UCSD-AML1 (cell line): Measurements from ENCODE around the gene ANKMY2.
A peak's percentile ranks its signal among the peaks of the same experiment; 100 is the strongest.
"Not testable (repeated sequence)": the region's sequence is repeated elsewhere in the genome, so short reads cannot be mapped to it uniquely, and the experiment has no call there.

Experiments used
- DNase-seq: peaks from one replicate; lab custom pipeline; 2025; ENCODE audit not compliant: unreplicated experiment; lab: John Stamatoyannopoulos, UW

The ANKMY2 gene

GRCh38 chr7:16659854-16660497 is 14.4 kb upstream of the ANKMY2 start:
- DNase-seq, result not testable (repeated sequence)

DNA sequence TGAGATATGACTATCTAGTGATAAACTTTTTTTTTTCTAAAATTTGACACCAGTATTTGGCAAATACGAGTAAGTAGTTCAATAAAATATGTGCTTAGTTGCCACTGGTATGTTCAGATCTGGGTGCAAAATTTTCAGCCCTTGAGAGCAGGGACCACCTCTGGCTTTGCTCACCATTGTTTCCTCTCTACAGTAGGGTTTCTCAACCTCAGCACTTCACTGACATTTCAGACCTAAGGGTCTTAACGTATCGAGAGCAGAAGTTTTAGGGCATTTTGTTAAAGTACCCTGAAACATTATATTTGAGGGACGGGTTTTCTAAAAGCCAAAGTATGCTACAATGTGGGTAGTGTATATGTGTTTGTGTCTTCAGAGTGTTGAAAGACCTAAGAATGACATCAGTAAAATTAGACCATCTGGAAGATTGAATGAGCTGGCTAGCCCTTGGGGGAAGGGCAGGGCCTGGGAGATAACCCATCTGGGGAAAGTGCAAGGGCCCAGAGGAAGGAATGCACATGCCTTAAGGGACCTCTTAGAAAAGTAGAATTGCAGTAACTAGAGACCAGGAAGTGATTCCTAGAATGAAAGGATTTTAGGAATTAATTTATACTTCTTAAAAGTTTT is 12.2 kb upstream of the ANKMY2 start:
- peak; percentile 5 for DNase-seq

DNA sequence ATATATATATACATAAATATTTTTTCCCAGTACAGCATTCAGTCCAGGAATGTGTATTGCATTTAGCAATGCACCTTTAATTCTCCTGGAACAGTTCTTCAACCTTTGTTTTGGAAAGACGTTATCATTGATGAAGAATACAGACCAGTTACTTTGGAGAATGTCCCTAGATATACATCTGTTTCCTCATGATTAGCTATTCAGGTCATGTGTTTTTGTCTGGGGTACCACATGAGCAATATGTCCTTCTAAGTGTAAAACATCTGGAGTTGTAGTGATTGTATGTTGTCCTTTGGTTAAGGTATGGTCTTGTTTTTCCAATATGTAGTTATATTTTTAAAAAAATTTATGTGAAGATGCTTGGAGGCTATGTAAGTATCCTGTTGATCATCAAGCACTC is 10.6 kb upstream of the ANKMY2 start:
- DNase-seq, result no peak

DNA sequence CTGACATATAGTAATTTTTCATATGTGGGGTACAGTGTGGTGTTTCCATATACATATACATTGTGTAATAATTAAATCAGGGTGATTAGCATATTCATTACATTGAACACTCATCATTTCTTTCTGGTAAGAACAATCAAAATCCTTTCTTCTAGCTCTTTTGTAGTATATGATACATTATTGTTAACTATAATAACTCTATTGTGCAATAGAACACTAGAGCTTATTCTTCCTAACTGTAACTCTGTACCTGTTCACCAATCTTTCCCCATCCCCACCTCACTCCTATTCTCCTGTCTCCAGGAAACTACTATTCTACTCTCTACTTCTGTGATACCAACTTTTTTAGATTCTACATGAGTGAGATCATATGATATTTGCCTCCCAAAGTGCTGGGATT is 9.8 kb upstream of the ANKMY2 start:
- no peak for DNase-seq

DNA sequence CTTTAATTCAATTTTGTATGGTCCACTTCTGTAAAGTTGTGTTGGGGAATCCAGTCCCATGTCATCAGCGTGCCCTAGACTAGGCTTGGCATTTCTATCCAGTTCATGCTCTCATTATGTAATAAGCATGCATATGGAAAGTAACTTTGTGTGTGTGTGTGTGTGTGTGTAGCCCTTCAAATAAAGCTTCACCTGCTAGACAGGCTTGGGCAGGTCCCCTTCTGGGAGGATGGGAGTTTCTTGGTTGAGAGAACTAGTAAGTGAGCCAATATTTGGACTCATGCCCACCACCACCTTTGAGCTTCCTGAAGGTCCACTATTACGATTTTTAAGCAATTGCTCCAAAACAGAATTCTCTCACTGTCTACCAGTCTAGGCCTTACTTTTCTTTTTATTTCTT is 7.3 kb upstream of the ANKMY2 start:
- DNase-seq, result no peak

GRCh38 chr7:16652240-16652583 is 6.7 kb upstream of the ANKMY2 start:
- DNase-seq, result no peak

GRCh38 chr7:16651396-16652239 is 6.1 kb upstream of the ANKMY2 start:
- peak; percentile 4 for DNase-seq

DNA sequence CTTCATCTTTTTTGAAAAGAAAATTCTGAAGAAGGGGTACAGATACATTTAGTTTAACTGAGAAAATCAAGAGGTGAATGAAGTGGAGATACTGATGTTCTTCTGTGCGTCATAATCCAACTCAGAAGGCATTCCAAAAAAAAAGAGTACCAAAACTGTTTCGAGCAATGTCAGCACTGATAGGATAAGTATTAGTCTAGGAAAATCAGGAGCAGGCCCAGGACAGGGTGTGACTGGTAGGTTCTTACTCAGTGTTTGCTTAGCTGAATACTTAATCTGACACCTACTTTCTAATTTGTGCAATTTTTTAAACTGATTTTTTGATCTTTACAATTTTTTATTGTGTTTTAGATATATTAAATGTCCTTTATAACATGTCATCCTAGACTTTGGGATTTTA is 4.7 kb upstream of the ANKMY2 start:
- no peak for DNase-seq

- no peak for DNase-seq
Measured at GRCh38 chr7:16649196-16649595, 3.6 kb upstream of the ANKMY2 start.

DNA sequence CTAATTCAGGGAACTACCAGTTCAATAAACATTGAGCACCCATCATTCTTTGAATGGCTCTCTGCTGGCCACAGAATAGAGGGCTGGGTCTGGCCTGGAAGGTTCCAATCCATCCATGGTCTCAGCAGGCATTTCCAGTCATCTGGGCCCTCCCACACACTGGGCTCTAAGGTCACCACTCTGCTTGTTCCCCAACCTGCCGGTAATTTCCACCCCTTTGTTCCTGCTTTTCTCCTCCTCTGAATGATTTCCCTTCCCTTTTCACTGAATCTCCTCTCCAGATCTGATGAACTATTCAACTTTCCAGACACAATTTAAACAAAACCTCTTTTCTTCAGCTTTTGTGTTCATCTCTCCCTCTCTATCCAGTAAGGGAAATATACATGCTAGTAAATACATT is 3.0 kb upstream of the ANKMY2 start:
- peak; percentile 3 for DNase-seq

DNA sequence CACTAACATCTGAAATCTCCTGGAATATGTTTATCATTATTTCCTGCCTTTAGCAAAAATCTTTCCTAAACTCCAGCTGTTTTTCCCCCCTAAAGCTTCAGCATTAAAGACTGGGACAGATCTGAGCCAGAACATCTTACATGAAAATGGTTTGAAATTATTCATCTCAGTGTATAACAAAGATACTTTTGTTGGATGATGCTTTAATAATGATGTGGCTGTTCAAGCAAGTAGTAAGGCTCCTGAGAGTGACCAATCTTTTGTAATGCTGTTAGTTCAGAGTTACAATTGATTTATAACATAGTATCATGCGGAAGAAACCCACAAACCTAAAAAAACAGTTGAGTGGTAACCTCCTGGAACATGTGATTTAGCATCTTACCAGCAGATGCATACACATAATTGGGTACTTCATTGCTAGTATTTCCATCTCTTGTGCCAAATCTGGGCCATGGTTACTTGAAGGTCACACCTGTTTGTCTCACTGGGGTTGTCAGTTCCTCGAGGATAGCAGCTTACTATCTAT is 1.9 kb upstream of the ANKMY2 start:
- DNase-seq, result no peak

GRCh38 chr7:16646472-16647072 is 1.0 kb upstream of the ANKMY2 start:
- peak; percentile 26 for DNase-seq

DNA sequence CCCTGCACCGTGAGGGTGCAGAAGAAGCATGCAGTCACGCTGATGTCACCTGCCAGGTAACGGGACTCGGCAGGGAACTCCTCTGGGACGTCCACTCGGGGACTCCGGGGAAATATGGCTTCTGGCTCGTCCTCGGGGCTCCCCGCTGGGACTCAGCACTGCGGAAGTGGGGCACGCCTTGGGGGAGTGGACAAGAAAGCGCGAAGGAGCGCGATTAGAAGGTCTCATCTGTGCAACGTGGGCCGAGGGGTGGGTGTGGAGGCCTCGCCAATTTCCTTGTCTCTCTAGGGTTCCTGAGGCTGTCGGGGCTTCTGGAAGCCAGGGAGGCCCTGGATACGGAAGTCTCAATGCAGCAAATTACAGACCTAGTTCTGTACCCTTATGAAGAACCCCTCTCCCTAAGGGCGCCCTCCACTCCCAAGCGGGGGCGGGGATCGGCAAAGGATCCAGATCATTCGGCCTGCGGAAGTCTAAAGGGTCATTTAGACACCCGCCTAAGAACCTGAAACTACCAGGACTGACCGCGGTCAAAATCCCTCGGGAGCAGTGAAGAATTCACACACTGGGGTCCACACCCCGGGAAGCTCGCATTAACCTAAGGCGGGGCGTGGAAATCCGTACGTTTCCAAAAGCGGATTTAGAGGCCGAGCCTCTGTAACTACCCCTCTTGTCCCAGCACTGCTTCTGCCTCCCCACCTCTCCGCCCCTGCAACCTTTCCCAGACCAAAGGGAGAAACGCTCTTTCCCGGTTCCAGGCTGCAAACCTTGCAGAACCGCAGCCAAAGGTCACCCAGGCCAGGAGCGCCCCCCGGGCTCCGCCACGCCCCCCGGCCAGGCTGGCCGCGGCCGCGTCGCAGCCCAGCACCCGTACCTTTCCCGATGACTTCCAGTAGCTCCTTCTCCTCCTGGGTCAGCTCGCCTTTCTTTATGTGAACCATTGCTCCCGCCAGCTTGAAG is 640 bp downstream of the ANKMY2 start:
- peak; percentile 37 for DNase-seq

DNA sequence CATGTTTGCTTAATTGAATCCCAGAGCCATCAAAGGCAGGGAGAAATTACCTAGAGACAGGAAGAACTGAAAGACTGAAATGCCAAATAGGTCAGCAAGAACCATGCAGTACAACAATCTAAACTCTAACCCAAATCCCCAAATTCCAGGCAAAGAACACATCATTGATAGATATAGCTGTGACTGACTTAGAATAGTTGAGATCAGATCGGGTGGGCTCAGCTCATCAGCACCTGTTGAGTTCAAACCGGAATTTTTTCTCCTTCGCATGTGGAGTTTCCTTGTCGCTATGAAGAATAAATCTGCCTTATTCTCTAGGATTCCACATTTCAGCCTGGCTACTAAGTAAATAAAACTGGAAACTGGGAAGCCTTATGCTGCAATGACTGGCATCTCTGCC is 1.4 kb downstream of the ANKMY2 start:
- DNase-seq, result no peak

- no peak for DNase-seq
Measured at GRCh38 chr7:16638282-16639280, 7.0 kb downstream of the ANKMY2 start.

GRCh38 chr7:16637379-16637778 is 8.2 kb downstream of the ANKMY2 start:
- DNase-seq, result no peak

GRCh38 chr7:16636555-16637101 is 8.9 kb downstream of the ANKMY2 start:
- no peak for DNase-seq

DNA sequence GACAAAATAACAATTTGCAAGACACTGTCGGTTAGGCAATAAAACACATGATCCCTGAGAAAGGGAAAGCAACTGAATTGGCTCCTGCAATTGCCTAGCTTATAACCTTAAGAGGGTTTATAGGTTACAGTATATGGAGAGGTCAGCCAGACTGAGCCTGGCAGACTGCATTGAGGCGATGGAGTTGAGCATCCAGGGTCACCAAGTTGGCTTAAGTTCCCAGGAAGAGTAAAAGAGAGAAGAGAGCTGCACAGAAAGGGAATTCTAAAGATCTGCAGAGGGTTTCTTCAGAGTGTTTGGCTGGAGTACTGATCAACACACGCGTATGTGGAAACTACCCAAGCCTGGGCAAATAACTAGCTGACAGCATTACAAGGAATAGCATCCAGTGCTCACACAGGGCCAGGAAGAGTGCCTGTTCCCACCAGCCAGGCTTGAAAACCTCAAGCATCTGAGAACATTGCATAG is 11.2 kb downstream of the ANKMY2 start:
- no peak for DNase-seq

DNA sequence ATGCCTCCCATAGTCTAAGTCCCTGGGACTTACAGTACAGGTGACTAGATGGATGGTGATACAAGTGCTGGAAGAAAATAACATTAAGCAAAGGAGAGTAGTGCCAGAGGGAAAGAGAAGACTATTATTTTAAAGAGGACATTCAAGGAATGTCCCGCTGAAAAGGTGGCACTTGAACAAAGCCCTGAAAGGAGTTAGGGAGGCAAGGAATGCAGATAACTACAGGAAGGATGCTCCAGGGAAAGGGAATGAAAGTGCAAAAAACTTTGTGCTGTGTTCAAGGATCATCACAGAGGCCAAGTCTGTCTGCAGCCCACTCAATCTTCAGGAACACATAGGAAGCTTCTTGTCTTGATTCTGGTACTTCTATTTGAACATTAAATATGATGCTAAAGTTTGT is 14.9 kb downstream of the ANKMY2 start:
- DNase-seq, result no peak
